Muscle of arm (tissue), 12 donors: ENCODE results near the gene SLC25A25. TPM values are rescaled to one million over a fixed set of nuclear protein-coding genes. Genes with fewer than 3 reads are reported as not detected.
"Not testable (repeated sequence)": the region's sequence is repeated elsewhere in the genome, so short reads cannot be mapped to it uniquely, and the experiment has no call there.

Experiments
- DNase-seq: peaks from one replicate; pipeline ENCODE4 v3.0.0-alpha.2; 2013
- polyA plus RNA-seq, 12 donors: library from polyadenylated mRNA; unstranded; fragments of 120-200 nt; gene quantifications; one replicate each; pipeline ENCODE4 v1.2.1, GENCODE V29; 2013; ENCODE audit not compliant: insufficient read length in 12 of 12

SLC25A25 gene
- polyA plus RNA-seq, 12 donors = 10.8 to 15.3 (median 11.6) TPM; not detected in 1

DNA sequence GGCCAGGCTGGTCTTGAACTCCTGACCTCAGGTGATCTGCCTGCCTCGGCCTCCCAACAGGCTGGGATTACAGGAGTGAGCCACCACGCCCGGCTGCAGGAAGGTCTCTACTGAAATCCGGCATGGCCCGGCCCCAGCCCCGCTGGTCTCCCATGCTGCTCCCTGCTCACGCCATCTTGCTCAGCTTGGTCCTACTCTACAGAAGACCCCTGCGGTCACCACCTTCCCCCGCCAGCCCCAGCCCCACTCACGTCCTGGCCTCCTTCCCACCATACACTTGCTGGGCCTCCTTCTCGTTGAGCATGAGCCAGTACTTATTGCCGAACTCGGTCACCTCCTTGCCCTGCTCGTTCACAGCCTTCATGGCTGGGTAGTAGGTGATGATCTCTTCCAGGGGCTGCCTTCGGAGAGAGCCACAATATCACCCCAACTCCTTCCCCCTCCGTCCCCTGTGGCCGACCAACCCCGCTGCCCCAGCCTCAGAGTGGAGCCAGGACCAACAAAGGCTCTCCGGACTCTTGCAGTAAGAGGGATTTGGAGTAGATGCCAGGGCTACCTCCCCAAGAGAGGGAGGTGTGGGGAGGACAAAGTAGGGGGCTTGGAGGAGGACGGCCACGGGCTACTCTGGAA lies 55.5 kb downstream of the SLC25A25 start:
- no peak for DNase-seq

DNA sequence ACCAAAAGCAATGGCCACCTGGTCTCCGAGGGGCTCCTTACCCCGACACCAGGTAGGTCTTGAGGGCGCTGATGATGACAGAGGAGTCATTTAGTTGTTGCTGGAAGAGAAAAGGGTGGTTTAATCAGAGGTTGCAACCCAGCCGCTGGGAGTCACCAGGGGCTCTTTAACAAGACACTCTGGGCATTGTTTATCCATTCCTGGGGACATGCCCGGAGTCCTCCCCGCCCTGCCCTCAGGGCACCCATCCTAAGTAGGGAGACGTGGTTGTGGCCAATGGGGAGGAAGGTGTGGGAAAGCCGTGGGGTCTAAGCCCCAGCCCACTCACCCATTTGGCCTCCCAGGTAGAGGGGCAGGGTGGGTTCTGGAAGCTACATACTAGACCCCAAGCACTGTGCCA lies 56.4 kb downstream of the SLC25A25 start:
- DNase-seq = no peak

DNA sequence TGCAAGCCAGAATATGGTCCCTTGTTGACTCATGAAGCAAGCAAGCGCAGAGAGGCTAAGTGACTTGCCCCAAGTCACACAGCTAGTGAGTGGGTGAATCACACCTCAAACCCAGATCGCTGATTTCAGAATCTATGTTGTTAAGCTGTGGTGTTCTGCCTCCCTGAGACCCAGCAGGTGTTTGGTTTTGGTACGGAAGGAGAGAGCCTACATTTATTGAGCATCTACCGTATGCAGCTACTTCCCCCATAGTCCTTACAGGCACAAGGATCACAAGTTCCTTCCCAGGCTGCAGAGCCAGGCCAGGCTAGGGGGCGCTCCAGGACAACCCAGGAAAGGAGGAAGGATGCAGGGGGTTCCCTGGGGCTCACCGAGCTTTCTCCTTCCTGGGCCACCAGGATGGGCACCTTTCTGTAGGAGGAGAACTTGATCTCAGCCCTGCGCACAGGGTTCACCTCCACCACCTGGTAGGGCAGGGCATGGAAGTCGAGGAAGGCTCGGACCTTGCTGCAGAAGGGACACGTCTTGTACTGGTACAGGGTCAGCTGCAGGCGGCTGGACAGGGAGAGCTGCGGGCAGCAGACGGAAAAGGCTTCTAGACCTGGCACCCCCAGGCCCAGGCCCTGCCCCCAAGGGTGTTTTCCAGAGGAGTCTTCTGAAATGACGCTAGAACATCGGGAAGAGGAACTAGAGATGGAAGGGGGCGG lies 57.0 kb downstream of the SLC25A25 start:
- DNase-seq = peak; percentile 52

DNA sequence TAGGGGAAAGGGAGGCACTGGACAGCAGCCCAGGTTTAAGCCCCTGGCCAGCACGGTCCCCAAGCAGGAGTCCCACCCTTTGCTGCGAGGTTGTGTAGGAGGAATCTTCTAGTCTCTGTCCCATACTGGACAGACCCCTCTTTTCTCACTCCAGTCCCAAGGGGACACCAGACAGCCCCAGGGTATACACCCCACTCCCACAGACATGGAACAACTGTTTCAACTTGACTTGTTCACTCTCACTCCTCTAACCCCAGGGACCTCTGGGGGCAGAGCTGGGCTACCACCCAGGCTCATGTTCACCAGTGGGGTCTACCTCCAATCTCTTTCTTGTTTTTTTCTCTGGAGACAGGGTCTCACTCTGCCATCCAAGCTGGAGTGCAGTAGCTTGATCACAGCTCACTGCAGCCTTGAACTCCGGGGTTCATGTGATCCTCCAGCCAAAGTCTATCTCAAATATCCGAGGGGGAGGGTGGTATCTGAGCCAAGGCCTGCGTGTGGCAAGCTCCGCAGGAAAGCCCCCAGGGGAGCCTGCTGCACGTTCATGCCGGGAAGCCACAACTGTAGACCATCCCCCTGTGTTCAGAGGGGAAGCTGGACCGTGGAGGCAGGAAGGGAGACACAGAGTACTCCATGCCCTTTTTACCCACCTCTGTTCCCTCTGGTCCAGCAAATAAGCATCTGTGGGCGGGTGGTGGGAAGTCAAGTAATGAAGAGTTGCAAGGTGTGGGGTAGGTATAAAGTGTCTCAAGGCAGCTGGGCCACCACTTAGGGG lies 57.7 kb downstream of the SLC25A25 start:
- no peak for DNase-seq

DNA sequence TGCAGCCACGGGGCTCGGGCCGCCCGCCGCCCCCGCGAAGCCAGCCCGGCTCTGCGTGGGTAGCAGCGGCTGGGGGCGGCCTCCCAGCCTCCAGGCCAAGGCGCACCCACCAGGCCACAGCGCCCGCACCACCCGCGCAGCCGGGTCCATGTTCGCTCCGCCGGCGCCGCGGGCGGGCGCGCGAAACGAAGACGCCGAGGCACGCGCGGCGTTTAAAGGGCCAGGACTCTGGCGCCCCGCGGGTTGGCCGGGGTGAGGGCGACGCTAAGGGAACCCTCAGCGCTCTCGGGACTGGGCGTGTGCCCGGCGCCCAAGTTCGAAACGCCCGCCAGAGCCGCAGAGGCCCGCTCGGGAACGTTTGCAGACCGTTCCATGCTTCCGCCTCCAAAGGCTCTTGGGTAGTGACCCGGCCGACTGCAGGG lies 59.5 kb downstream of the SLC25A25 start, which contains the start of gene PTGES2:
Gene PTGES2, minus strand, starts transcription at position 162 of the 422 bp plus-strand sequence. Its CDS starts 12 bp downstream, at position 150.
- peak; percentile 90 for DNase-seq

DNA sequence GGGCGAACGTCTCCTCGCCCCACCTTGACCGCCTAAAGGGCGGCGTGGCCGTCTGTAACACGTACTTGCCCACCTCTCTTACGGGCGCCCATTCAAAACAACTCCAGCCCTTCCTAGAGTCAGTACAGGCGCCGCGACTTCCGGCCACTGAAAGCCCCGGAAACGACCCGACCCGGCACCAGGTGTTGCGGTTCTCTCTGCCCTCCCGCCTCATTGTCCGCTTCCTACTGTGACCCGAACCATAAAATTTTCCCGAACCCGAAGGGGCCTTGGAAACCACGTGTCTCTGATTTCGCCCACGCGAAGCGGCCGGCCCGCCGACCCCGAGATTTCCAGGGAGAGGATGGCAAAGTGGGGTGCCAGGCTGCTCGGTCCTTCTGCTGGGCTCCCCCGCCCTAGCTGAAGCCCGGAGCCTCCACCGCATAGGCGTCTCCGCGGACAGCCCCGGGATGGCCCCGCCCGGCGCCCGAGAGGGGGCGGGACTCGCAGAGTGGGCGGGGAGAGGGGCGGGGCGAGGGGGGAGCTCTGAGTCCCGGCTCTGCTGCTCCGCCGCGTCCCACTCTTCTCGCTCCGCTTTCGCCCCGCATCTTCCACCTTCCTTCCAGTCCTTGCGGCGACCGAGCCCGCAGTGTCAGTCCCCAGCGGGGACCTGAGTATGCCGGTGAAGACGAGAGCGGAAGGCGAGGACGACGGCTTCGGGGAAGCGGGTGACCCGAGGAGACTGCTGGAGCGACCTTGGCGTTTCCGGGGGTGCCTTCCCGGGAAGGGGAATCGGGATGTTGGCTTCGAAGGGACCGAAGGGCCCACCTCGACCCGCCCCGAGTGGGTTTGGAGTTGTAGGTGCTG lies 60.2 kb downstream of the SLC25A25 start:
- DNase-seq = peak; percentile 93

DNA sequence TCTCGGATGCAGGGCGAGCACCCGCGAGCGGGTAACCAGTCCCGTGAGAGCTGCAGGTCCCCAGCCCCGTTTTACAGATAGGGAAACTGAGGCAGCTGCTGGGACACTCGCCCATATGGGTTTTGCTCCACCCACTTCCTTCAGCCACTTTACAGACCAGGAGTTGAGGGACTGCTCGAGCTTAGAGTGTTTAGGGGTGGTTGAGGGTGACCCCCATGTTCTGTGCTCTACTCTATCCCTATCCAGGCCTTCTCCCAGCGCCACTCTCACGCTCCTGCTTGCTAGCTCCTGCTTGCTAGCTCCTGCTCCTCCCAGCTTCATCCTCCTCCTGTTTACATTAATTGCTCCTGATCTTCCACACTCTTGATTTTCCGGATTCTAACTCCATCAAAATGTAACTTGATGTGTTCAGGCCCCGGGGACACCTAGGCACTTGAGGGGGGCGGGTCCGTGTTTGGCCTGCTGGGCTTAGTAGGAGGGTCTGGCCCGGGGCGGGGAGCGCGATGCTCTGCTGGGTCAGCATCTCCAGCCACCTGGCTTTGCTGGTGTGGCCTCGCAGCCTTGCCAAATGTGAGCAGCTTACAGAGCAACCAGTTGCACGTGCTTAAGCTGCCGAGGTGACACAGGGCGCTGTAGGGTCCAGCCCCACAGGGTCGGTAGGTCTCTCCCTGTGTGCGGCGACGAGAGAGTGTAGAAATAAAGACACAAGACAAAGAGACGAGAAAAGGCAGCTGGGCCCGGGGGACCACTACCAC lies 61.0 kb downstream of the SLC25A25 start:
- DNase-seq = no peak

DNA sequence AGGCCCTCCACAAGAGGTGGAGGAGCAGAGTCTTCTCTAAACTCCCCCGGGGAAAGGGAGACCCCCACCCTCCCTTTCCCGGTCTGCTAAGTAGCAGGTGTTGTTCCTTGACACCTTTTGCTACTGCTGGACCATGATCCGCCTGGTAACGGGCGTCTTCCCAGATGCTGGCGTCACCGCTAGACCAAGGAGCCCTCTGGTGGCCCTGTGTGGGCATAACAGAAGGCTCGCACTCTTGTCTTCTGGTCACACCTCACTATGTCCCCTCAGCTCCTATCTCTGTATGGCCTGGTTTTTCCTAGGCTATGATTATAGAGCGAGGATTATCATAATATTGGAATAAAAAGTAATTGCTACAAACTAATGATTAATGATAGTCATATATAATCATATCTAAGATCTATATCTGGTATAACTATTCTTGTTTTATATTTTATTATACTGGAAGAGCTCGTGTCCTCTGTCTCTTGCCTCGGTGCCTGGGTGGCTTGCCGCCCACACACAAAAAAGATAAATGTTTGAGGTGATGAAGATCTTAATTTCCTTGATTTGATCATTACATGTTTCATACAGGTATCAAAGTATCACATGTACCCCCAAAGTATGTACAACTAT lies 62.1 kb downstream of the SLC25A25 start:
- not testable (repeated sequence) for DNase-seq

DNA sequence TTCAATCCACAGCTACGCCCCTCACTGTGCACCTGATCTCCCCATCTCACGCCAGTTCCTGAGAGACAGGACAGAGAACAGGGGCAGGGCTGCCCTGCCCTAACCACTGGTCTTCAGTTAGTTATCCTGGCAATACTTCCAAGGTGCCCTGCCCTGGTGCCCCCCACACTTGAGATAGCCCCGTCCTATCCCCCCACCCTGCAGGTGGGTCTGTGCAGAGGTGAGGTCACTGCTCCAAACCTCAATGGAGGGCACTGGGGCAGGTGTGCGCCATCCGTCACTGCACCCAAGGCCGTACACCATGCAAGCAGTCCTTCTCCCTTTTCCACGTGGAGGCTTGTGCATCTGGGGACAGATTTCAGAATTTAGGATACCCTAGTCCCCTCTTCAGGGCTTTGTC lies 62.6 kb downstream of the SLC25A25 start:
- DNase-seq = not testable (repeated sequence)

DNA sequence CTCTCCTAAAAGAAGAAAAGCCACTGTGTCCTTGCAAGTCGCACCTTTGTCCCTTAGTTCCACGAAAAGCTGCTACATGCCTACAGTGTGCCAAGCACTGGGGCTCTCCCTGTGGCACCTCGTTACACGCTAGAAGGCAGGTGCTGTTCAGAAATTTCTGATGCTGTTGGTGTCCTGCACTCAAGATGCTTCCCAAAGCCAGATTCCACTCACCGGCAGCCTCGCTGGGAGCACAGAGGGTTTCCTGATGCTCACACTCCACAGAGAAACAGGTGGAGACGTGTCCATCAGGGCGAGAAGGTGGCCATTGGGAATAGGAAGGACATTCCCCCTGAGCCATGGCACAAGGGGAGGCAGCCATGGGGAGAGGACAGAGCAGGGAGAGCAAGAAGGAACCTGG lies 63.3 kb downstream of the SLC25A25 start:
- not testable (repeated sequence) for DNase-seq

DNA sequence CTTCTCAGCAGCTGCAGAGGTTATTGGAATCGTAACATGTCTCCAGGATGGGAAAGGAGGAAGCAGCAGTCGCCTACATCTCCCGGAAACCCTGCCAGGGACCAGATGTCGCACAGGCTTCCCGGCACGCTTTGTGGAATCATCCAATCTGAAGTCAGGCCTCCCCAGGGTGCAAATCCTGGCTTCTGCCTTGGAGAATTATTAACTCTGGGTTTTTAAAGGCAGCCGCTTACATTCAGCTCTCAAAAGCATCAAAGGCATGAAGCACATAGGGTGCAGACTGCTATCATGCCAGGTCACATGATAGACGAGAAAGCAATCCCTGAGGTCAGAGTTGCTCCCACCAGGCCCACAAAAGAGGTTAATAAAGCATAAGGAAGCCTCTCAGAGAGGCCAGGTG lies 64.1 kb downstream of the SLC25A25 start:
- DNase-seq = peak; percentile 56

DNA sequence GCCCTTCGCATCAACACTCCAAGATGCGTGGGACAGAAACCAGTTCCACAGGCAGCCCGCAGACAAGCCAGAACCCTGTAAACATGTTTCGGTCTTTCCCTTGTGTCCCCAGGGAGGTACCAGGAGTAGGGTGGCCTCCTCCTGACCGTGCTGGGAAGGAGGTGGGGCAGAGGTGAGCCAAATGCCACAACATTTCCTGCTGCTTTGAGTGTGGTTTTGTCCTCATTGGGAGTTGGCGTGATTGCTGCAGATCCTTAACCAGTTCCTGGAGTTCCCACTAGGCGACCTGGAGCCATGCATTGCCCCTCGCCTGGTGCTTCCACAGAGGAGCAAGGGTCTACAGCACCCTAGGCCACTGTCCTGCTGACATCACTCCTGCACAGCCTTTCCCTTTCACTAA lies 67.5 kb downstream of the SLC25A25 start:
- not testable (repeated sequence) for DNase-seq

DNA sequence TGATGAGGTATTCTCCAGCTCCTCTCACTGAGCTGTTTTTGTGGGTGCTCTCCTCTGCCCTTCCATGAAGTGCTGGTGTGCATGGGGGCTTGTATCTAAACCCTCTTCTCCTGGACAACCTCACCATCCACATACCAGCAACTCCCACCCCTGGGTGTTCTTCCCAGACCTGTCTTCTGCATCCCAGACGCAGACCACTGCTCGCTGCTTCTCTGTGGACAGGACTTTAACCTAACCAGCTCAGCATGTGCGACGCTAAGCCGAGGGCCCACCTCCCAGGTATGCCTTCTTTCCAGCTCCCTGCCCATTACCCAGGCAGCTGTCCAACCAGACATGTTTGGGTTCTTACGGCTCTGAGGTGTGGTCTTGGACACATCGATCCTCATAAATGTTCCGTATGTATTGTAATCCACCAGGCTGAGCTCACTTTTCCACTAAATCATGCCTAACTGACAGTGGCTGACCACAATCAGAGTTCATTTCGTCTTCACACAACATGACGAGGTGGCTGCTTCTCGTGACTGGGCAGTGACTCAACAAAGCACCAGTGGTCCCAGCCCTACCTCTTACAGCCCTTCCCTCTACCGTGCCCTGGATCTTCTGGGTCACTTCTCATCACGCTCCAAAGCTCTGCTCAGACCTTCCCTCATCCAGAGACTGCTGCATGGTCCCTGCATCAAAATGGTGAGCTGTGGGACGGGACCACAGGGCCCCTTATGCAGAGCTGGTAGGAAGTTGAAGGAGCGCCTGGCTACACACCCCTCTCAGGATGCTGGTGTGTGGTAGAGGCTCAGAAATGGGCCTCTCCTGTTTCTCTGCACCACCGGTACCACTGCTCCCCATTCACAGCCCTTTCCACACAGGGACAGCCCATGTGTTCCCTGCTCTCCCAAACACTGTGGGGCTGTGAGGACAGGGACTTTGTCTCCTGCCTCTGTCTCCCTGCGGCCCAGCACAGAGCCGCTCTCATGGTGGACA lies 69.1 kb downstream of the SLC25A25 start:
- no peak for DNase-seq

DNA sequence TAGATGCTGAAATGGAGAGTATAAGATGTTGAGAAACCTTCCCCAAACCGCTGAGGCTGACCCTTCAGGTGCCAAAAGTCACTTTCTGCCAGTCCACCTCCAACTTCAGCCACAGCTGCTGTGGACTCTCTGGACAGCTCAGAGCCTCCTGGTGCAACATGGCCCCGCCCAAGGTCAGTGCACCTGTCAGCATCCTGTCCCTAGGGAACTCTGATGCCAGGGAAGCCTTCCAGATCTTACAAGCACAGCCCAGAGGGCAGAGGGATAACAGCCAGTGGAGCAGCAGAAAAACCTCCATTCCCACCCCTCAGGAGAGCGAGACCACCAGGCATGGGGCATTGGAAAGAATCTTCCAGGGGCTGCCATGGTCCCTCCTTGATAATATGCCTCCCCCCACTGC lies 70.0 kb downstream of the SLC25A25 start:
- DNase-seq = no peak

DNA sequence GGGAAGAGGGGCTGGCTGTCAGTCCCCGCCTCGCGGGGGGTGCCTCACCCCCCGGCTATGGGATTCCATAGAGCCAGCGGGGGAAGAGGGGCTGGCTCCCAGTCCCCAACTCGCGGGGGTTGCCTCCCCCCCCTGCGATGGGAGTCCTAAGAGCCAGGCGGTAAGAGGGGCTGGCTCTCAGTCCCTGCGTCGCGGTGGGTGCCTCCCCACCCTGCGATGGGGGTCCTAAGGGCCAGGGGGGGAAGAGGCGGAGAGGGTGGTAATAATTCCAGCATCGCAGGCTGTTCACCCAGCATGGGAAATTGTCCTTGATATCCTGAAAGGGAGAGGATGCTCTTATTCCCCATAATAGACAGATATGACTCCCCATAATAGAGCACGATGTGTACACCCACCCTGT lies 71.6 kb downstream of the SLC25A25 start:
- DNase-seq = no peak

DNA sequence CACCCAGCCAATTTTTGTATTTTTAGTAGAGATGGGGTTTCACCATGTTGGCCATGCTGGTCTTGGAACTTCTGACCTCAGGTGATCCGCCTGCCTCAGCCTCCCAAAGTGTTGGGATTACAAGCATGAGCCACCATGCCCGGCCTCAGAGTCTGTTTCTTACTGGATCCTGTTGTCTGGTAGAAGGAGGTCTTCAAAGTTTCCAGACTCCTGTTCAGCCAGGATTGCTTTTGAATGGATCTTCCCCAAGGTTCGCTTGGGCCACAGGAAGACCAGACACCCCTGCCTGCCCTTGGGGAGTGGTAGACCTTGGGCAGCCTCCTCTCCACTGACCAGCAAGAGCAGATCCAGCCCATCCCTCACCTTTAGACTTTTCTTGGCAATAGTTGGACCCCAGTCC lies 73.6 kb downstream of the SLC25A25 start:
- DNase-seq = no peak

DNA sequence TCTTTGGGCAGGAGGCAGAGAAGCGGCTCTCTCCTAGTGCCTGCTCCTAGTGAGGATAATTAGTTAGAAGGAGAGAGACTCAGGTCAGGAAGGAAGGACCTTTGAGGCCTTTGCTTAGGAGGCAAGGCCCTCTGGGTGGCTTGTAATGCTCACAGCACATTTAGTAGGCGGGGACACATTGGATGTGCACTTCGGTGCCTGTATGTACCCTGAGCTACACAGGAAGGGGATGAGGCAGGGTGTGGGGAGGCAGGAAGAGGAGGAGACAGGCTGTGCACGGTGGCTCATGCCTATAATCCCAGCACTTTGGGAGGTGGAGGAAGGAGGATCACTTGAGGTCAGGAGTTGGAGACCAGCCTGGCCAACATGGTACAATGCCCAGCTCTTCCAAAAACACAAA lies 74.0 kb downstream of the SLC25A25 start:
- no peak for DNase-seq

DNA sequence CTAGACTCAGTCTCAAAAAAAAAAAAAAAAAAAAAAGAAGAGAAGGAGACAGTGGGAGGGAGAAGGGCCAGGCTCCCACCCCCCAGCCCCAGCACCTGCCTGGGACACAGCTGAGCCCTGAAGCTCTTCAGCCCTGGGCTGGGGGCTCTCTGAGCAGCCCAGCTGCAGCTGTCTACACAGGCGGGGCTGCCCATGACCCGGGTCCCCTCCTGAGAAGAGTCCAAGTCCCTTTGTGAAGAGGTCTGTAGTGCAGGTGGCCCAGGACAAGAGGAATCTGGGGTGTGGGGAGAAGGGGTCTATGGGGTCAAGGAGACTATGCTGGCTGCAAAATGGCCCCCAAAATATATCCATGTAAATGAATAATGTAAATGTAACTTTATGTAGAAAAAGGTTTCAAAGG lies 74.6 kb downstream of the SLC25A25 start:
- DNase-seq = no peak

DNA sequence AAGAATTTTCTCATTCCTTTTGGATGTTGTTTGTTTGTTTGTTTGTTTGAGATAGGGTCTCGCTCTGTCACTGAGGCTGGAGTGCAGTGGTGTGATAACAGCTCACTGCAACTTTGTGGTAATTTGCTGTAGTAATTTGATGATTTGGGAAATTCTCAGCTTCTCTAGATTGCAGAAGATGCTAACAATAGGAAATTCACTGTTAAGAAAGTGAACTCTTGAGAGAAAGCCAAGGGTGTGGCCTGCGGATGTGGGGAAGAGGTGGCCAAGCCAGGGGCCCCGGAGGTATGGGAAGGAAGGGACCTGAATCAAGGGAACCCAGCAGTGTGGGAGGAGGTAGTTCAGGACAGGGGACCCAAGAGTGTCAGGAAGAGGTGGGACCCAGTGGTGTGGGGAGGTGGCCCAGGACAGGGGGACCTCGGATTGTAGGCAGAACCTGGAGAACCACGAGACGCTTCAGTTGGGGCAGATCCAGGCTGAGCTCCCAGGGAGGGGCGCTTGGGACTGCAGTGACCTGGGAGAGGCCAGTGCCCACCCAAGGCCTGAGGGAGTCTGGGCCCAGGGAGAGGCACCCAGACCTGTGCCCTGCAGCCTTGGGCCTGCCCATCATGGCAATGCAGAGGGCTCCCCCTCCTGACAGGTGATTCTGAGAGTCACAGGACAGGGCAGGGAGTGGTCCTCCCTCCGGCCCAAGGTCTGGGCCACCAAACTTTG lies 75.7 kb downstream of the SLC25A25 start:
- DNase-seq = no peak
